Lung (tissue), 16 donors: Measurements from ENCODE around the gene CCNY. TPM values are rescaled to one million over a fixed set of nuclear protein-coding genes. Genes with fewer than 3 reads are reported as not detected.

Source experiments
- ATAC-seq: fragments of 200-7000 bp; cut with Tn5 transposase; one replicate; pipeline ENCODE4 v1.9.1; 2020; ENCODE audit warnings: moderate number of reproducible peaks; ENCODE audit not compliant: insufficient read depth, low FRiP score
- DNase-seq, 3 donors: peaks; one replicate each; pipeline ENCODE4 v3.0.0-alpha.2; 2013 to 2017
- H3K27ac ChIP-seq, 2 donors: one replicate each; pipeline ENCODE4 v1.5.1; 2013; ENCODE audit warnings: mild to moderate bottlenecking in 2 of 2, moderate library complexity in 2 of 2, control low read depth in 1 of 2, inconsistent platforms in 1 of 2, low read depth in 1 of 2, low read length in 1 of 2
- H3K27me3 ChIP-seq, 3 donors: one replicate each; pipeline ENCODE4 v1.5.1; 2013; ENCODE audit warnings: low read length in 2 of 3; ENCODE audit not compliant: control insufficient read depth in 3 of 3, insufficient read depth in 3 of 3
- H3K36me3 ChIP-seq, 4 donors: one replicate each; pipeline ENCODE4 v1.5.1; 2013; ENCODE audit warnings: low read length in 4 of 4, mild to moderate bottlenecking in 1 of 4, moderate library complexity in 1 of 4; ENCODE audit not compliant: control insufficient read depth in 4 of 4, insufficient read depth in 4 of 4
- H3K4me1 ChIP-seq, 5 donors: one replicate each; pipeline ENCODE4 v1.5.1; 2013; ENCODE audit warnings: low read length in 5 of 5, mild to moderate bottlenecking in 2 of 5, moderate library complexity in 1 of 5; ENCODE audit not compliant: control insufficient read depth in 5 of 5, insufficient read depth in 5 of 5
- H3K4me3 ChIP-seq: one replicate; pipeline ENCODE4 v1.5.1; 2013; ENCODE audit warnings: mild to moderate bottlenecking, control low read depth, moderate library complexity
- H3K9ac ChIP-seq, 2 donors: one replicate each; pipeline ENCODE4 v1.5.1; 2013; ENCODE audit warnings: low read length in 2 of 2, control low read depth in 1 of 2; ENCODE audit not compliant: insufficient read depth in 1 of 2
- H3K9me3 ChIP-seq, 4 donors: one replicate each; pipeline ENCODE4 v1.5.1; 2013; ENCODE audit warnings: low read length in 3 of 4, mild to moderate bottlenecking in 1 of 4, moderate library complexity in 1 of 4; ENCODE audit not compliant: control insufficient read depth in 4 of 4, insufficient read depth in 3 of 4
- CTCF ChIP-seq: IDR thresholded peaks from 2 replicates; pipeline ENCODE4 v1.5.1; 2012; ENCODE audit warnings: mild to moderate bottlenecking; ENCODE audit errors: control extremely low read depth, extremely low read depth
- WGBS, 2 donors: extraction: QIAGEN DNeasy Blood & Tissue Kit; methylation state at CpG; one replicate each; pipeline ENCODE4 v1.1.7; 2013; 5-methylcytosine and 5-hydroxymethylcytosine counted together
- long read RNA-seq, 5 donors: transcript quantifications; one replicate each; lab custom pipeline, GENCODE V29; 2026
- polyA plus RNA-seq, 2 donors: library from polyadenylated mRNA; stranded (reverse); fragments of 200-250 nt; gene quantifications; one replicate each; pipeline ENCODE4 v1.2.1, GENCODE V29; 2013
- total RNA-seq, 2 donors: library from RNA; depleted of rRNA in 1 of 2; stranded (reverse); fragments of >200 nt in 1 of 2; gene quantifications; one replicate each; pipeline ENCODE4 v1.2.1, GENCODE V29; 2014 to 2021
- donor health status: control.
- donor health status: control.
- donor health status: Bipolar disorder and iron deficiency.
- donor health status: healthy.
- donor health status: DM: yes; HTN: yes; CAD: no.

Gene CCNY
- total RNA-seq: 10 to 100 TPM; 43.4 to 63.0 TPM
- 10 to 100 TPM; 26.6 to 34.3 TPM for polyA plus RNA-seq
- long read RNA-seq, donor 1, transcript CCNY-203 (10 exons, 3,960 nt): major isoform, 28 of 45 reads
- long read RNA-seq, donor 1, partial matches to known transcripts: 17 of 45 reads
- long read RNA-seq, donor 1, other reads (novel, unspliced or antisense): 0 of 45 reads
- long read RNA-seq, donor 2, partial matches to known transcripts: 12 of 15 reads
- long read RNA-seq, donor 2, other reads (novel, unspliced or antisense): 0 of 15 reads
- long read RNA-seq, donor 3, transcript CCNY-203 (10 exons, 3,960 nt): major isoform, 9 of 9 reads
- long read RNA-seq, donor 3, partial matches to known transcripts: 0 of 9 reads
- long read RNA-seq, donor 3, other reads (novel, unspliced or antisense): 0 of 9 reads
- long read RNA-seq, donor 4, transcript CCNY-203 (10 exons, 3,960 nt): major isoform, 9 of 9 reads
- long read RNA-seq, donor 4, partial matches to known transcripts: 0 of 9 reads
- long read RNA-seq, donor 4, other reads (novel, unspliced or antisense): 0 of 9 reads
- long read RNA-seq, donor 5, transcript CCNY-203 (10 exons, 3,960 nt): major isoform, 25 of 34 reads
- long read RNA-seq, donor 5, partial matches to known transcripts: 9 of 34 reads
- long read RNA-seq, donor 5, other reads (novel, unspliced or antisense): 0 of 34 reads

GRCh38 chr10:35336084-35336831, at the start of gene CCNY:
TSS of gene CCNY (plus strand) at chr10:35336509. CDS start at chr10:35337054, 545 bp downstream.
- H3K36me3 ChIP-seq: no peaks in the 10 kb centered on the region
- DNase-seq (peak; percentile 76 to 84 (median 83)), ATAC-seq (peak; percentile 87)
- no peaks in the 10 kb centered on the region for H3K27me3 ChIP-seq
- H3K4me1 ChIP-seq: peaks cover 2 to 38% (median 14%) of the 10 kb centered on the region in 5 donors
- no peaks in the 10 kb centered on the region for H3K9me3 ChIP-seq
- H3K4me3 ChIP-seq: peak within 1 kb of the TSS; percentile 97
- H3K27ac ChIP-seq: peak within 1 kb of the TSS; percentile 96 to 97
- WGBS, 2 donors: 0 to 1% methylated on average over 55 to 108 of the region's 109 CpGs
- no peak for TF ChIP-seq CTCF
- peak within 1 kb of the TSS; percentile 41 to 75 for H3K9ac ChIP-seq

- H3K4me3 ChIP-seq: no peak overlapping the region
- ATAC-seq: no peak
- H3K27me3 ChIP-seq: no peaks in the 10 kb centered on the region
- no peaks in the 10 kb centered on the region for H3K36me3 ChIP-seq
- 60 to 86% methylated on average over 1 of the region's 1 CpG for WGBS, 2 donors
- TF ChIP-seq CTCF: no peak
- no peak for DNase-seq
- H3K9ac ChIP-seq: no peak overlapping the region
- H3K9me3 ChIP-seq: no peaks in the 10 kb centered on the region
- no peak overlapping the region for H3K27ac ChIP-seq
- H3K4me1 ChIP-seq: no peaks in the 10 kb centered on the region
Measured at GRCh38 chr10:35289198-35289597, 47.1 kb upstream of the CCNY start.

DNA sequence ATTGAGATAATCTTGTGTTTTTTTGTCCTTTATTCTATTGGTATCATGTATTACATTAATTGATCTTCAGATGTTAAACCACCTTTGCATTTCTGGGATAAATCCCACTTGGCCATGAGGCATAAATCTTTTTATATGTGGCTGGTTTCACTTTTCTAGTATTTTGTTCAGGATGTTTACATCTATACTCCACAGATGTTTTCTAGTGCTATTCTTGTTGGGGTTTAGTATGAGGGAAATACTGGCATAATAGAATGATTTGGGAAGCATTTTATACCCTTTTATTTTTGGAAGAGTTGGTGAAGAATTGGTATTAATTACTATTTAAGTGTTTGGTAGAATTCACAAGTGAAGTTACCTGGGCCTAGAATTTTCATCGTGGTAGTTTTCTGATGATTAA, 41.8 kb upstream of the CCNY start:
- WGBS, 2 donors: 92 to 96% methylated on average over 1 of the region's 1 CpG
- Histone ChIP-seq H3K9ac (no peak overlapping the region), H3K27ac (no peak overlapping the region), H3K4me1 (no peaks in the 10 kb centered on the region), H3K4me3 (no peak overlapping the region), H3K36me3 (no peaks in the 10 kb centered on the region), H3K9me3 (no peaks in the 10 kb centered on the region), H3K27me3 (no peaks in the 10 kb centered on the region)
- no peak for DNase-seq
- no peak for TF ChIP-seq CTCF
- ATAC-seq: no peak
